DMS53 treated with DMSO at 0.1 percent for 48 hours (cell line): ENCODE measurements around the gene CNN2.

Experiments
- DNase-seq: peaks from one replicate; lab custom pipeline; 2025; ENCODE audit not compliant: unreplicated experiment; lab: John Stamatoyannopoulos, UW

CNN2 gene

DNA sequence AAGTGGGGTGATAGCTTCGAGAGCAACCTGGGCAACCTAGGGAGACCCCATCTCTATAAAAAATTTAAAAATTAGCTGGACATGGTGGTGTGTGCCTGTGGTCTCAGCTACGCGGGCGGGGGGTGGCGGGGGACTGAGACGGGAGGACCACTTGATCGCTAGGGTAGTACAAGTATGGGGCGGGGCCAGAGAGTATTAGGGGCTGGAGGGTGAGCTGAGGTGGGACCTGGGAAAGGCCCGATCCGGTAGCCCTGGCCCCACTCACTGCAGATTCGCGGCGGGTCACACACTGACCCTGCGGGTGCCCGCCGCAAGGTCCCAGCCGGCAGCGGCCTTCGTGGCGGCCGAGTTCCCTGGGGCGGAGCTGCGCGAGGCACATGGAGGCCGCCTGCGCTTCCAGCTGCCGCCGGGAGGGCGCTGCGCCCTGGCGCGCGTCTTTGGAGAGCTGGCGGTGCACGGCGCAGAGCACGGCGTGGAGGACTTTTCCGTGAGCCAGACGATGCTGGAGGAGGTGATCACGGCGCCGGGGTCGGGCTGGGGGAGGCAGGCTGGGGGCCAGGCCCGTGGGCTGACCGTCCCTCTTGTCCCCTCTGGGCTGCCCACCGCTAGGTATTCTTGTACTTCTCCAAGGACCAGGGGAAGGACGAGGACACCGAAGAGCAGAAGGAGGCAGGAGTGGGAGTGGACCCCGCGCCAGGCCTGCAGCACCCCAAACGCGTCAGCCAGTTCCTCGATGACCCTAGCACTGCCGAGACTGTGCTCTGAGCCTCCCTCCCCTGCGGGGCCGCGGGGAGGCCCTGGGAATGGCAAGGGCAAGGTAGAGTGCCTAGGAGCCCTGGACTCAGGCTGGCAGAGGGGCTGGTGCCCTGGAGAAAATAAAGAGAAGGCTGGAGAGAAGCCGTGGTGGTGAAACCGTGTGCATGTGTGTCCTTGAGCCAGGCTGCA, 38.5 kb downstream of the CNN2 start:
- DNase-seq = peak; percentile 20

DNA sequence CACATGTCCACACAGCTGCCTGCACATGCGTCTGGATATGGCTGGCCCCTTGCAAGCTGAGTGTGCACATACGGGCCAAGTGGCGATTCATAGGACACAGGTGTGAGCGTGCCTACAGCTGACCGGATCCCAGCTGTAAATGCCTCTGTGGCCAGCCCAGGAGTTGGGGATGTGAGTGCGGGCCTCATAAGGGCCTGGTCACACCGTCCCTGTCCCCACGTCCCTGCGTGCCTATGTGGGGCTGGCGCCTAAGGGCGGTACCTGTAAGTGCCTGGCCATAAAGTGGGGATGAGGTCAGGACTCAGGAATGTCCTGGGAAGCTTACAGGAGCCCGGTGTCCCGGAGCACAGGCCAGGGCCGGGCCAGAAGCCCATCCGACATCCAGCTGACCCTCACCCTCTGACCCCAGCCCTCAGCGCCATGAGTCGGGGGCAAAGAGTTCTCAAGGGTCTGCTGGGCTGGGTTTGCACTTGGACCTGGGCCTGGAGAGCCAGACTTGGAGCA, 39.2 kb downstream of the CNN2 start:
- DNase-seq = no peak

DNA sequence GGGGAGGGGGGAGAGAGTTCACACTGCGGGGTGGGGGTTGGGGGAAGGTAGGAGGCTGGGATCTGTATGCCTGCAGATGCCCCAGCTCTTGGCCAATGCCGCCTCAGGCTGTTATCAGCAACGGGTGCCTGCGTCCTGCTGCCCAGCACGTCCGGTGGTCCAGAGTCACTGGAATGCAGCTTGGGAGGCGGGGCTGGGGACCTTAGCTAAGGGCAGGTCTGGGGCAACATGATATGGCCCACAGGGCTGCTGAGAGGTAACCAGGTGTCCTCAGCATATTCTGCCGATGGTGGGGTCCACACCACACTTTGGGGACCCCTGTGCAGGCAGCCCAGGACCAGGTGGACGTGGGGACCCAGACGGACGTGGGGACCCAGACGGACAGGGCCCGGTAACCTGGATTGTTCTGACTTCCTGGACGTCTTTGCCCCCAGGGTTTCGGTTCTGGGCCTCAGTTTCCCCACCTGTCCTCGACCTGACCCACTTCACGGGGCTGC, 39.9 kb downstream of the CNN2 start:
- no peak for DNase-seq

DNA sequence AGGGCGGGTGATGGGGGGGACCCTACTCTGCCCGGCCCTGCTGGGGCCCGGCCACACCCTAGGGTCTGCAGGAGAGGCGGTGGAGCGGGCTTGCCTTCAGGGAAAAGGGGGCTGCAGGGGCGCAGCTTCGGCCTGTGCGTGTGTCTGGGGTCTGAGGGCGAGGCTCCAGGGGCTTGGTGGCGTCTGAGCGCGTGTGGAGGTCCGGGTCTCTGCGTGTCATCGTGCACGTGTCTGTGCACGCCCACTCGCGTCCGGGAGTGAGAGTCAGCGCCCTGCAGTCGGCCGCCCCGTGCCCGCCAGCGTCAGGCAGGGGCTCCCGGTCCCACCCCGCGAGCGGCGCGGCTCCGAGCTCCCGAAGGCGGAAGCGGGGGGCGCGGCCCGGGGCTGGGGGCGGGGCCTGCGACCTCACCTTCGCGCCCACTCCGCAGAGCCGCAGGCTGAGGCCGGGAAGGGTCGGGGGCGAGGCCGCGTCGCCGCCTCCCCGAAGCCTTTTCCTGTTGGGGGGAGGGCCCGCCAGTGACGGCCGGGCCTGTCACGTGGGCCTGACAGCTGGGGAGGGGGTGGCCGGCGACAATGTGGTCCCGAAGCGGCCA, 40.4 kb downstream of the CNN2 start, which contains the start of gene ARHGAP45:
Gene ARHGAP45 (plus strand): TSS at position 420 of the 593 bp plus-strand sequence. CDS start 239 bp downstream, outside the sequence.
- DNase-seq = no peak

DNA sequence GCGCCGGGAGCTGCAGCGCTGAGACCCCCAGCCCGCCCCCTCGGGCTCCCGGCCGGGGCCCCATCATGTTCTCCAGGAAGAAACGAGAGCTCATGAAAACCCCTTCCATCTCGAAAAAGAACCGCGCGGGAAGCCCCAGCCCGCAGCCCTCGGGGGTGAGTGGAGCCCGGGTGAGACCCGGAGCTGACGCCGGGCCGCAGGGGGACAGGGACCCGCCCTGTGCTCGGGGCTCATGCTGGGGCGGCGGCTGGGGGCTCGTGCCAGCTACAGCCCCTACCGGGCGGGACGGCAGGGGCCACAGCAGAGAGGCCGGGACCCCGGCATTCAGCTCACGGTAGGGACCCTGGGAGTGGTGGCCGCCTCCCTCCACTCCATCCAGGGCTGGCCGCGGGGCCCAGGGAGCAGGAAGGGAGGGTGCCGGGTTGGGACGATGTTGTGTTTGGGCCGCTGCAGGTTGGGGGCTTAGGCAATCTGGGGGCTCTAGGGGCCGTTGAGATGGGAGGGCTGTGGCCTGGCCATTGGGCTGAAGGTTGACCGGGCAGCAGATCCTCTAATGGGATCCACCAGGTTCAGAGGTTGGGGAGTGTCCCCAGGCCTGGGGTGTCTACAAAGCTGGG, 41.0 kb downstream of the CNN2 start:
- no peak for DNase-seq

DNA sequence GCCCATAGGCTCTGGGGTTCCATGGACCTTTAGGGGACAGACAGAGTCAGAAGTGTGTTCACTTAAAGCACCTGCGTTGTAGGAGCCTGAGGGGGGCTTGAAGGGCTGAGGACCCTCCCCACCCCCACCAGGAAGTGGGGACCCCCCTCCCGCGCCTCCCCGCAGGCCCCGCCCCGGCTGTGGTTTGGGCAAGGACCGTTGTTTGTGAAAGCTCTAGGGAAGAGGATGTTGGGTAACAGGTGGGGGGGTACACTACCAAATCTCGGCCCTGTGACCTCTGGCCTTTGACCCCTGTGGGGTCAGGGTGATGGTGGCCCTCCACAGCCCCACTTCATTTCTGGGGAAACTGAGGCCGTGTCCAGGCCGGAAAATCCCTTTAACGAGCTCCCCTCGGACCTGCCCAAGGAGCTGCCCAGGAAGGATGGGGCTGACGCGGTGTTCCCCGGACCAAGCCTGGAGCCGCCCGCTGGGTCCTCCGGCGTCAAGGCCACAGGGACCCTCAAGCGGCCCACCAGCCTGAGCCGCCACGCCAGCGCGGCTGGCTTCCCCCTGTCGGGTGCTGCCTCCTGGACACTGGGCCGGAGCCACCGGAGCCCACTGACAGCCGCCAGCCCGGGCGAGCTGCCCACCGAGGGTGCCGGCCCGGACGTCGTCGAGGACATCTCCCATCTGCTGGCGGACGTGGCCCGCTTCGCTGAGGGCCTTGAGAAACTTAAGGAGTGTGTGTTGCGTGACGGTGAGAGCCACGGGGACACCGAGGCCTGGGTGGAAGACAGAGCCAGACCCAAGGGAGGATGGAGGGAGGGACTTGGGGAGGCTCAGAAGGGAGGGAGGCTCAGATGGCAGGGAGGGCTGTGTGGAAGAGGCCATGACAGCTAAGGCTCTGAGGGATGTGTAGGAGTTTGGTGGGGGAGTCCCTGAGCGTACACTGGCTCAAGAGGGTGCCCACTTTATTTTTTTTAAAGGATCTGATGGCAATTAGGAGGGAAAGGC, 41.9 kb downstream of the CNN2 start:
- DNase-seq = no peak

DNA sequence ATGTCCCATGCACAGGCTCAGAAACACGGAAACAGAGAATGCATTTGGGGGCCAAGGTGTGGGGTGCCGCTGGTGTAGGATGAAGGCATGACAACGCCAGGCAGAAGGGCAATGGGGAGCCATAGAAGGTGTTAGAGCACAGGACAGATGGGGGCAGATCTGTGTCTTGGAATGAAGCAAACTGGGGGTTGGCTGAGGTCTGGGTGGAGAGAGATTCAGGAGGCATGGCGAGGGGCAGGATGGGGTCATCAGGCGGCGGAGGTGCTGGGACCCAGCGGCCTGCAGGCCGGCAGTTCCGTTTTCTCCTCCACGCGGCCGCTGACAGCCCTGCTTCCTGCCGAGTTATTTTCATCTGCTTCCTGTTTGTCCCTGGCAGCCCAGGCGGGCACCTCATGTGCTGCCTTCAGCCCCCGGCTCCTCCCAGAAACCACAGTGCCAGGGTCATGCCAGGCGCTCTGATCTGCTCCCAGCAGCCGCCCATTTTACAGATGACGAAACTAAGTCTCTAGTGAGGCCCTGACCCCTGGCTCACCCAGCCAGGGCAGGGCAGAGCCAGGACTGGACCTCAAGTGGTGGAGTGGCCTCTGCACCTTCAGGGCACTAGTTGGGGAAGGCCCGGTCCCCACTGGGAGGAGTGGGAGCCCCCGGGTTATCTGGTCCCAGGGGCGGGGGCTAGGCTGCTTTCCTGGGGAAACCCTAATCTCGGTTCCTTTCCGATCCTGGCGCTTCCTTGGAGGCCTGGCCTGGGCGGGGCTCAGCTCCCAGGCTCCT, 42.8 kb downstream of the CNN2 start:
- DNase-seq = no peak

DNA sequence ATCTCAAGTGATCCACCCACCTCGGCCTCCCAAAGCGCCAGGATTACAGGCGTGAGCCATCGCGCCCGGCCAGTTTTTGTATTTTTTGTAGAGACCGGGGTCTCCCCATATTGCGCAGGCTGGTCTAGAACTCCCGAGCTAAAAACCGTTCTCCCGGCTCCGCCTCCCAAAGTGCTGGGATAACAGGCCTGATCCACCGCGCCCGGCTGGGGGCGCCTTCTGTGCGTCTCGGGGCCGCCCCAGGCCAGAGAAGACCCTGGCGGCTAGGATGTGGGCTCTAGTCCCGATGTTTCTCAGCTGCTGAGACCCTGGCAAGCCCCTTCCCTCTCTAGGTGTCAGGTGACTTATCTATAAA, 44.1 kb downstream of the CNN2 start:
- no peak for DNase-seq

DNA sequence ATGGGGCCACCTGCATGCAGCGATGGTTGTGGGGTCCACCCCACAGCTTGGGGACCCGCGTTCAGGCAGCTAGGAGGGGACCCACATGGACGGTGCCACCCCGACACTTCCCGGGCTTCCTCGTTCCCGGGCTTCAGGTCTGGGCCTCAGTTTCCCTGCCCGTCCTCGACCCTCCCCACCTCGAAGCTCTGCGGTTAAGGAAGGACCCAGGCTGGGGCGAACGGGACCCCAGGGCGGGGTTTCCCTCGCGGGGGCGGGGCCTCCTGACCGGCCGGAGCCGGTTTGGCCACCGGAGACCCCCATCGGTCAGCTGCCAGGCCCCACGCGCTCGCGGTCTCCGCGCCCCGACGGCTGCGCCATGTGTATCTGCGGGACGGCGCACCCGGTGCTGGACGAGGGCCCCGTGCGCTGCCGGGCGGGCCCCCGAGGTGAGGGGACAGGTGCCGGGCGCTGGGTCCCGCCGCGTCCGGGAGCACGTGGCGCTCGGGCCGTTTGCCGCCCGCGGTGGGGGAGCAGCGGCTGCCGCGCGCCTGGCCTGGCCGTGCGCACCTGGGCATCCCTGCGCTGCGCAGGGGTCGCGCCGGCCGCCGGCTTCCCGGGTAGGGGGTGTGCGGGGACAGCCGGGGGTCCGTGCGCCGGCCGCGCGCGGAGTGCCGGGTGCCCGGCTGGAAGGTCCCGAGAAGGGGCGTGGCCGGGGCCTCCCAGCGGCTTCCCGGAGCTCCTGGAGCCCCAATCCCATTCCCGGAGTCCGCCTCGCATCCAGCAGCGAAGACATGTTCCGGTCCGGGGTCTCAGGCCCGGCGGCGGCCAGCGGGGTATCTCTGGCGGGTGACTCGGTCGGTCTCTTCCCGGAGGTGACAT, 44.8 kb downstream of the CNN2 start:
- no peak for DNase-seq

DNA sequence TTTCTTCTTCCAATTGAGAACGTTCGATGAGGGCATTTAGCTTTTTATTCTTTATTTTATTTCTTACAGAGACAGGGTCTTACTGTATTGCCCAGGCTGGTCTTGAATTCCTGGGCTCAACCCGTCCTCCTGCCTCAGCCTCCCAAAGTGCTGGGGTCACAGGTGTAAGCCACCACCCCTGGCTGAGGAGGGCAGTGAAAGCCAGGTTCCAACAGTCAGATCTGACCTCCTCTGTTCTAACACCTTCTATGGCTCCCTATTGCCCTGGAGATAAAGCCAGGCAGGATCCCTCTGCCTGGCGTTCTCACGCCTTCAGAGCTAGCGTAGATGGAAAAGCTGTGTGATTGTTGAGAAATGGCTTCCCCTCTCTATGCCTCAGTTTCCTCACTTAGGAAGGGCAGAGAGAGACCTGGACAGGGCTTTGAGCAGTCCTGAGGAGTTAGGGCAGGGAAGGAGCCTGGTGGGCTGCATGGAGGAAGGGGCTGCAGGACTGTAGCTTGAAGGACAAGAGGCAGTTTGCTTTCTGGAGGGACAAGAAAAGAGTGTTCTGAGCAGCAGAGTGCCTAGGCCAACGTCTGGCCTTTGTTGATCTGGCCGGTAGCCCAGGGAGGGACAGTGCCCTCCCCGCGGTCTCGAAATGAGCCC, 46.1 kb downstream of the CNN2 start:
- no peak for DNase-seq

DNA sequence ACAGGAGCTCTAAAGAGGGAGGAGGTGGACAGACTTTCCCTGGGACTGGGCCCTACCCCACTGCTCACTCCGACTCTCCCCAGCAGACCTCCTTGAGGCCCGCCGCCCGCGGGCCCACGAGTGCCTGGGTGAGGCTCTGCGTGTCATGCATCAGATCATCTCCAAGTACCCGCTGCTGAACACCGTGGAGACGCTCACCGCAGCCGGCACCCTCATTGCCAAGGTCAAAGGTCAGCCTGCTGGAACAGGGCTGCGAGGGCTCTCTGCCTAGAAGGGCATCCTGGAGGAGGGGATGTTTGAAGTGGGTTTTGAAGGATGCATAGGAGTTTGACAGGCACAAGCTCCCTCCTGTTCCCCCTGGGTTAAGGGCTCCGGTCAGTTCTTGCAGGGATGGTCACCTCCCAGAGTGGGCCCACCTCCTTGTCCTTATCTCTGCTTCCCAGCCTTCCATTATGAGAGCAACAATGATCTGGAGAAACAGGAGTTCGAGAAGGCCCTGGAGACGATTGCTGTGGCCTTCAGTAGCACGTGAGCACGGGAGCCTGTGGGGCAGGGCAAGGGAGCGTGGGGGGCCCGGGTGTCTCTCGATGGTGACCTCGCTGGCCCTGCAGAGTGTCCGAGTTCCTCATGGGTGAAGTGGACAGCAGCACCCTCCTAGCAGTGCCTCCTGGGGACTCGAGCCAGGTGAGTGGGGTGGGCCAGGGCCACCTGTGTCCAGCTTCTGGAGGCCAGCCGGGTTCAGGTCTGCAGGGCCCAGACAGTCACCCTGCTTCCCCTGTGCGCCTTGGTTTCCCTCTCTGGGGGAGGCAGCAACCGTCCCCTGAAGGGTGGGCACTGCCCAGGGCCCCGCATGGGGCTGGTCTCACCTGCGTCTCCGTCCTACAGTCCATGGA, 46.9 kb downstream of the CNN2 start:
- no peak for DNase-seq

DNA sequence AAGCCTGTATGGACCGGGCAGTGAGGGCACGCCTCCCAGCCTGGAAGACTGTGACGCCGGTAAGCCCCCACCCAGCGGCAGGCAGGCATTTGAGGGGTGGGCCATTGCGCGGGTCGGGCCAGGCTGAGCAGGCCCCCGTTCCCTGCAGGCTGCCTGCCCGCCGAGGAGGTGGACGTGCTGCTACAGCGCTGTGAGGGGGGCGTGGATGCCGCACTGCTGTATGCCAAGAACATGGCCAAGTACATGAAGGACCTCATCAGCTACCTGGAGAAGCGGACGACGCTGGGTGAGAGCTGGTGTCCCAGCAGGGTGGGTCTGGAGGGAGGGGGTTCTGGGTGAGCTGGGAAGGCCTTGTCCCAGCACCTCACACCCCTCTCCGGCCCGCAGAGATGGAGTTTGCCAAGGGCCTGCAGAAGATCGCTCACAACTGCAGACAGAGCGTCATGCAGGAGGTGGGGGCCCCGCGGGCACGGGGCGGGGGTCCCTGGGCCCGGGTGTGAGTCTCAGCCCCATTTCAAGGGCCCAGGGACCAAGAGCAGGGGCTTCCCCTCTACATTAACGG, 47.6 kb downstream of the CNN2 start:
- no peak for DNase-seq

DNA sequence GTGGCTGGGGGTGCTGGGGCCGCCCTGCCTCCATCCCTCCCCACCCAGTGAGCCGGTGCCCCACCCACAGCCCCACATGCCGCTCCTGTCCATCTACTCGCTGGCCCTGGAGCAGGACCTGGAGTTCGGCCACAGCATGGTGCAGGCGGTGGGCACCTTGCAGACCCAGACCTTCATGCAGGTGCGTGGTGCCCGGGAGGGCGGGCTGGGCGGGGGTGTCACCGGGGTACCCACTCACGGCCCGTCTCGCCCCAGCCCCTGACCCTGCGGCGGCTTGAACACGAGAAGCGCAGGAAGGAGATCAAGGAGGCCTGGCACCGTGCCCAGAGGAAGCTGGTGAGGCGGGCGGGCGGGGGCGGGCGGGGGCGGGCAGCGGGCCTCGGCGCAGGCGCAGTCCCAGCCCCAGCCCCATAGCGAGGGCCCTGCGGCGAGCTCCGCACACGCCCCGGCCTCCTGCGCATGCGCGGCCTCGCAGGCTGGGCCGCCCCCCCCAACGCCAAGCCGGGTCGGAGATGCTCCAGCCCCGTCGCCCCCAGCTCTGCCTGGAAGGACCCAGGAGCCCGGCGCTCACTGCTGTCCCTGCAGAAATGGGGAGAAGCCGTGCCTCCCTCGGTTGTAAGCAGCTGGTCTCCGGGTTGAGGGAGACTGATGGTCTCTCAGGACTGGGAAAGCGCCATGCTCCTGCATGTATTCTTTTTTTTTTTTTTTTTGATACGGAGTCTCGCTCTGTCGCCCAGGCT, 48.3 kb downstream of the CNN2 start:
- peak; percentile 72 for DNase-seq

DNA sequence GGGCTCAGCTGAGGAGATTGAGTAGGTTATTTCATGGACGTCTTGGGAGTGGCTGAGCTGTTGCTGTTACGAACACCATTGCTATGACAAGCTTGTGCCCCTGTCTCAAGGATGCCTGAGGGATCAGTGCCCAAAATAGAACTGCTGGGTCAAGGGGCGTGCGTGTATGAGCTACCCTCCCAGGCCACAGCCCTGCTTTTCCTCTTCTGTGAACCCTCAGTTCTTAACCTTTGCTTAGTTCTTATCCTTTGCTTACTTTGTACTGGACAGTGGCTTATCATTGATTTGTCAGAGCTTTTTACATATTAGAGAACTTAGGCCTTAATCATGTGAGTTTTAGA, 49.6 kb downstream of the CNN2 start:
- no peak for DNase-seq

DNA sequence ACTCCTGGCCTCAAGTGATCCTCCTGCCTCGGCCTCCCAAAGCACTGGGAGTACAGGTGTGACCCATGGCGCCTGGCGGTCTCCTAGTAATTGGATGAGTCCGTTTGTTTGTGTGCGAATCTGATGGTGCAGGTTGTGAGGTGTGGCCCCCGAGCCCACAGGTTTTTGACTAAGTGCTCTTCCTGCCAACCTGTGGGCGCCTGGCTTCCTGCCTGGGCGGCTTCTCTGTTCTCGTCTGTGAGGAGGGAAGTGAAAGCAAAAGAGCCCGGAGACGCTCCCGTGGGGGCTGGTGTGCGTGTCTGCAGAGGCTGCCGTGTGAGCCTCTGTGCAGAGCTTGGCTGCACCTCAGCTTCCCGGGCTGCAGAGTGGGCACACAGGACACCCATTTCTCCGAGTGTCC, 50.5 kb downstream of the CNN2 start:
- DNase-seq = peak; percentile 30

DNA sequence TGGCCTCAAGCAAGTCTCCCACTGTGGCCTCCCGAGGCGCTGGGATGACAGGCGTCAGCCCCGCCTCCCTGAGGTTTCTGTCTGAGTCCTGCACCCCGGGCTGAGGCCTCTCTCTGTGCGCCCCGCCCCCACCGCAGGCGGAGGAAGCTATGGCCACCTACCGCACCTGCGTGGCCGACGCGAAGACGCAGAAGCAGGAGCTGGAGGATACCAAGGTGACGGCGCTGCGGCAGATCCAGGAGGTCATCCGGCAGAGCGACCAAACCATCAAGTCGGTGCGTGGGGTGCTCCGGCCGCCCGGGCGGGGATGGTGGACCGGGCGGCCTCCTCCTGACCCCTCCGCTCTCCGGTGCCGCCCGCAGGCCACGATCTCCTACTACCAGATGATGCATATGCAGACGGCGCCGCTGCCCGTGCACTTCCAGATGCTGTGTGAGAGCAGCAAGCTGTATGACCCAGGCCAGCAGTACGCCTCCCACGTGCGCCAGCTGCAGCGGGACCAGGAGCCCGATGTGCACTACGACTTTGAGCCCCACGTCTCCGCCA, 53.2 kb downstream of the CNN2 start:
- DNase-seq = no peak
